Raji (cell line): Measurements from ENCODE around the gene SYCN.

ENCODE experiments used
- POLR2A ChIP-seq: IDR thresholded peaks from 2 replicates; pipeline ENCODE4 v1.6.1; 2011; ENCODE audit warnings: low read depth, low read length, control low read depth; ENCODE audit not compliant: insufficient read depth

SYCN gene

GRCh38 chr19:39205449-39205764, 1.3 kb upstream of the SYCN start:
- no peak for TF ChIP-seq POLR2A

DNA sequence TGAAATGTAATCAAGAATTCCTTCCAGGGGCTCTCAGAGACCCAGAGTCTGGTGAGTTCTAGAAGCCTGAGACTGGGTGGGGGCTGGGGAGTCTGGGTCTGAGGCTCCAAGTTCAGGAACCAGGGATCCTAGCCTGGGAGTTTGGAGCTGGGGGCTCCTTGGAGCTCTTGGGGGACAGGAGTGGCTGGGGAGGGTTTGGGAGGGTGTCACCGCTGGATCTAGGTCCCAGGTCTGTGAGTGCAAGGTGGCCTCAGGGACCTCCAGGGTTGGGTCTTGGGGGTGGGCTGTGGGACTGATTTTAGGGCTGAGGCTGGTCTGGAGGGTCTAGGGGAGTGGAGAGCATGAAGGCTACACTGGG, 1.1 kb downstream of the SYCN start:
- no peak for TF ChIP-seq POLR2A

- TF ChIP-seq POLR2A: no peak
Measured at GRCh38 chr19:39200803-39201115, 3.3 kb downstream of the SYCN start.

DNA sequence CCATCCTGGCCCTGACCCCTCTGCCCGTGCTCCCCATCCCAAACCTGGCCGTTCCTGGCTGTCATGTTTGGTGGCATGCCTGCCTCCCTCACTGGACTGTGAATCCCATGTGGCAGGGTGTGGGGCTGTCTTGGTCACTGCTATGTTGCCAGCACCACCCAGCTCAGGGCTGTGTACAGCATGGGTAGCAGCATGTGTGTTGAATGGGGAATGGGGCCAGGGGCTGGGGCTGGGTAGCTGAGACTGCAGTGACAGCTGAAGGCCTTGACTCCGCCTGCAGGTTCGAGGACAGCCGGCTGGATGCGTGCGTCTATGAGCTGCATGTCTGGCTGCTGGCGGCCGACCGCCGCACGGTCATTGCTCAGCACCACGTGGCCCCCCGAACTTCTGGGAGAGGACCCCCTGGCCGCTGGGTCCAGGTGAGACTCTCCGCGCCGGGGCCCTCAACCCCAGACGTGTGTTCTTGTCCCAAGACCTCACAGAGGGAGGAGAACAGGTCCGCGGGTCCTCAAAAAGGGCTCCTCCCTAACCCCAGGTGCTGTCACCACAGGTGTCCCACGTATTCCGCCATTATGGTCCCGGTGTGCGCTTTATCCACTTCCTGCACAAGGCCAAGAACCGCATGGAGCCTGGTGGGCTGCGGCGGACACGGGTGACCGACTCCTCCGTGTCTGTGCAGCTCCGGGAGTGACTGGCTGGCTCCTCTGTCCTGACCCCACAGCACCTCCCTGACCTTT, 3.8 kb downstream of the SYCN start:
- no peak for TF ChIP-seq POLR2A

DNA sequence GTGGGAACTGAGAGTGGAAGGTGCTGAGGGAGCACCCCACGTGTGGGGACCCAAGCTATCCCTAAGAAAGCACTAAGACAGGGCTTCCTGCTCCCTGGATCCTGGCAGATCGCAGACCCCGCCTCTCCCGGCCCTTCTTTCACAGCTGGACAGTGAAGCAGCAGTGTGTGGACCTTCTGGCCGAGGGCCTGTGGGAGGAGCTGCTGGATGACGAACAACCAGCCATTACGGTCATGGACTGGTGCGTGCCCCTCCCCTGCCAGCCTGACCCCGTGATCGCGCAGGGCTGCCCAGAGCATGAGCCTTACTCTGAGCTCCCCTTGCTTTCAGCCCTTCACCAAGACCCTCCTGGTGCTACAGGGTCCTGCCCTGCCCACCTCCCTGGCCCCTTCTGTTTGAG, 5.0 kb downstream of the SYCN start:
- no peak for TF ChIP-seq POLR2A

GRCh38 chr19:39197808-39198207, 6.3 kb downstream of the SYCN start:
- no peak for TF ChIP-seq POLR2A

DNA sequence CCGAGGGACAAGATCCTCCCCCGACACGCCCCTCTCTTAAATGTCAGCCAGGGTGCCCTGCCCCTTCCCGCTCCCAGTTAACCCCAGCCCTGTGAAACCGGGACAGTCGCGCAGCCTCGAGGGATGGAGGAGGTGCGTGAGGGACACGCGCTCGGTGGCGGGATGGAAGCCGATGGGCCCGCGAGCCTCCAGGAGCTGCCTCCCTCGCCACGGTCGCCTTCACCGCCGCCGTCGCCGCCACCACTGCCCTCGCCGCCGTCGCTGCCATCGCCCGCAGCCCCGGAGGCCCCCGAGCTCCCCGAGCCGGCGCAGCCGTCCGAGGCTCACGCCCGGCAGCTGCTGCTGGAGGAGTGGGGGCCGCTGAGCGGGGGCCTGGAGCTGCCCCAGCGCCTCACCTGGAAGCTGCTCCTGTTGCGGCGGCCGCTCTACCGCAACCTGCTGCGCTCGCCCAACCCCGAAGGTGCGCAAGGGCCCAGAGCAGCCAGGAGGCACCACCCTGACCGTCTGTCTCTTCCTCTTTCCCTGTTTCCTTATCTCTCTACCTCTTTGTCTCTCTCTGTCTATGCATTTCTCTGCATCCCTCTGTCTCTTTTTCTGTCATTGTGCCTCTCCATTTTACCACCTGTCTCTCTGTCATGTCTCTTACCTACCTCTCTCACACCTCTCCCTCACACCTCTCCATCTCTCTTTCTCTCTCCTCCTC, 7.1 kb downstream of the SYCN start, which contains the start of gene NCCRP1:
Gene NCCRP1 (plus strand): TSS at position 105 of the 703 bp plus-strand sequence. CDS start 19 bp downstream, at position 124.
- TF ChIP-seq POLR2A: no peak

DNA sequence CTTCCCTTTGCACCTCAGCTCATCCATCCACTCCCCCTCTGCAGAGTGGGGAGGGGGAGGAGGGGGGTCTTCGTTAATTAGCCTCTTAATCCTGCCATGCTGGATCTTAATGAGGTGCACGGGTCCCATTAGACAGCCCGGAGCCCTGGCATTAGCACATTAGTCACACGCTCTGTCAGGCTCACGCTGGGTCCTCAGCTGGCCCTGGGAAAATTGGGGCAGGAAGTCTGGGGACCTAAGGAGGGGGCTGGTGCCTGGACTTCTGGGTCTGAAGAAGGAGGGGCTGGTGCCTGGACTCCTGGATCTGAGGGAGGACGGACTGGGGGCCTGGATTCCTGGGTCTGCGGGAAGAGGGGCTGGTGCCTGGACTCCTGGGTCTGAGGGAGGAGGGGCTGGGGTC, 7.7 kb downstream of the SYCN start:
- TF ChIP-seq POLR2A: no peak

GRCh38 chr19:39195755-39196154, 8.3 kb downstream of the SYCN start:
- no peak for TF ChIP-seq POLR2A

DNA sequence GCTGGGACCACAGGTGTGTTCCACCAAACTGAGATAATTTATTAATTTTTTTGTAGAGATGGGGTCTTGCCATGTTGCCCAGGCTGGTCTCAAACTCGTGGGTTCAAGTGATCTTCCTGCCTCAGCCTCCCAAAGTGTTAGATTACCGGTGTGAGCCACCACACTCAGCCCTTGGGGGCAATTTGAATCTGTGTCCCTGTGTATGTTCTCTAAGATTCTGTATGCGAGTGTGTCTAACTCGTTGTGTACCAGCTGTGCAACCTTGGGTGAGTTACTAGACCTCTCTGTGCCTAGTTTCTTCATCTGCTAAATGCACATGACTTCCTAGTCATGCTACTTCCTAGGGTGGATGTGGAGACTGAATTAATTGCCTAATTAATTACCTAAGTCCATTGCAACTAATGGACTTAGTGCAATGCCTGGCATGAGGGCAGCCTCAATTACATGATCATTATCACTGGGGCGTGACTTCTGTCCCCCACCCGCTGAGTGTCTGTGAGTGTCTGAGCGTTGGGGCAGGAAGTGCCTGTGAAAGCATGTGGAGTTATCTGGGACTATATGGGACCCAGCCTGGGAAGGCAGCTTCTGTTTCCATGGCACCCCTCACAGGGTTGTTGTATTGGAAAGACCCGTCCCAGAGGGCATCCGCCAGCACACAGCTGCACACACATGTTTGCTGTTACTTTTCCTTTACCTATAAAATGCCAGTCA, 9.1 kb downstream of the SYCN start:
- no peak for TF ChIP-seq POLR2A

DNA sequence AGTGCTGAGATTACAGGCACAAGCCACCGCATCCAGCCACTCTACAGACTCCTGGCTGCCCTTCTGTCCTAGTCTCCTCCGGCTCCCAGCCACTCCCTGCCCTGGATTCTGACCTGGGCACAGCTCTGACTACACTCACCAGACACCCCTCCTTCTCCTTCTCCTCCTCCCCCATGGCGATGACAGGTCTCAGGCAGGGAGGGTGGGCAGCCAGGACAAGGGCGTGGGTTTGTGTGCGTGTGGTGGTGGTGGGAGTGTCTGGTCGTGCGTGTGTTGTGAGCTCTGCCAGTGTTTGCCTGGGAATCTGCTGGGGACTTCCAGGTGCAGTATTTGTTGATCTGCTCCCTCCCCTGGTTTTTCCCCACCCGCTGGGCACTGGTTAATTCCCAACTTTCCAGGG, 10.3 kb downstream of the SYCN start:
- TF ChIP-seq POLR2A: no peak

DNA sequence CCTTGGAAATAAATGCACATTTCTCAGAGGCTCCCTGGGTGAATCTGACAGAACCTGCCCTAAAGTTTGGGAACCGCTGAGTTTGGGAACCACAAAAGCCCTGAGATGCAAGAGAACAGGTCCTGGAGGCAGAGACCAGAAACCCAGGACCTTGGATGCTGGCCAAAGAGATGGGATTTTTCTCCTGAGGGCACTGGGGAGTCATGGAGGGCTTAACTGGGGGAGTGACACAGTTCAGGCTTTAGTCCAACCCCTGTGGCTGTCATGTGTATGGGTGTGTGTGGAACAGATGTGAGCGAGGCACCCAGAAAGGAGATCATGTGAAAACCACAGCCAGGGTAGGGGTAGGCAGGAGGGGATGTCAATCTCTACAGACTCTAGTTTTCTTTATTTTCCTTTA, 11.2 kb downstream of the SYCN start:
- TF ChIP-seq POLR2A: no peak

DNA sequence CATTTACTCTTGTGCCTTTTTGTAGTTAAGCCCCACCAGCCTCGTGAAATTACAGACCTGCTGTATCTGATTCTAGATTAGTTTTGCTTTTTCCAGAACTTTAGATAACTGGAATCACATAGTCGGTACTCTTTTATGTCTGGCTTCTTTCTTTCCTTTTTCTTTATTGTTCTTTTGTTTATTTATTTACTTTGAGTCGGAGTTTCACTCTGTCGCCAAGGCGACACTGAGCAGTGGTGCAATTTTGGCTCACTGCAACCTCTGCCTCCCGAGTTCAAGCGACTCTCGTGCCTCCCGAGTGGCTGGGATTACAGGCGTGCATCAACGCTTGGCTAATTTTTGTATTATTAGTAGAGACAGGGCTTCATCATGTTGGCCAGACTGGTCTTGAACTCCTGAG, 13.3 kb downstream of the SYCN start:
- no peak for TF ChIP-seq POLR2A

GRCh38 chr19:39188960-39189359, 15.1 kb downstream of the SYCN start:
- TF ChIP-seq POLR2A: no peak

DNA sequence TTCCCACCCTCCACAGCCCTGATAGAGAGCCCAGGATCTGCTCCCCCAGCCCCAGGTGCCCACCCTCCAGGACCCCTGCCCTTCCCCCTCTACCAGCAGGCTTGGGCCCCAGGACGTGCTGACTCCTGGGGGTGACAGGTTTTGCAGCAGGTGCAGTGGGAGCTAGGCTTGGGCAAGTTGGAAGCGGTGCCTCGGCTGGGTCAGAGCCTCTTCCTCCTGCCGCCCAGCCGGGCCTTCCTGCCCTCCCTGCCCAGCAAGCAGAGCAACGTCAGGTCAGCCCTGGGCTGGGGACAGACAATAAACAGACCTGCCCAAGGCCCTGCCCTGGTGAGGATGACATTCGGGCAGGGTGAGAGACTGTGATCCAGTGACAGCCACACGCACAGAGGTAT, 16.5 kb downstream of the SYCN start:
- no peak for TF ChIP-seq POLR2A

GRCh38 chr19:39186391-39186790, 17.7 kb downstream of the SYCN start:
- TF ChIP-seq POLR2A: no peak
